GM19238 (cell line): Measurements from ENCODE around the gene NAGPA.
"Not testable (repeated sequence)": the region's sequence is repeated elsewhere in the genome, so short reads cannot be mapped to it uniquely, and the experiment has no call there.

Source experiments
- DNase-seq: peaks from one replicate; pipeline ENCODE4 v3.0.0; 2011; ENCODE audit warnings: low spot score; ENCODE audit not compliant: insufficient read length

The NAGPA gene, protein sequence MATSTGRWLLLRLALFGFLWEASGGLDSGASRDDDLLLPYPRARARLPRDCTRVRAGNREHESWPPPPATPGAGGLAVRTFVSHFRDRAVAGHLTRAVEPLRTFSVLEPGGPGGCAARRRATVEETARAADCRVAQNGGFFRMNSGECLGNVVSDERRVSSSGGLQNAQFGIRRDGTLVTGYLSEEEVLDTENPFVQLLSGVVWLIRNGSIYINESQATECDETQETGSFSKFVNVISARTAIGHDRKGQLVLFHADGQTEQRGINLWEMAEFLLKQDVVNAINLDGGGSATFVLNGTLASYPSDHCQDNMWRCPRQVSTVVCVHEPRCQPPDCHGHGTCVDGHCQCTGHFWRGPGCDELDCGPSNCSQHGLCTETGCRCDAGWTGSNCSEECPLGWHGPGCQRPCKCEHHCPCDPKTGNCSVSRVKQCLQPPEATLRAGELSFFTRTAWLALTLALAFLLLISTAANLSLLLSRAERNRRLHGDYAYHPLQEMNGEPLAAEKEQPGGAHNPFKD

DNA sequence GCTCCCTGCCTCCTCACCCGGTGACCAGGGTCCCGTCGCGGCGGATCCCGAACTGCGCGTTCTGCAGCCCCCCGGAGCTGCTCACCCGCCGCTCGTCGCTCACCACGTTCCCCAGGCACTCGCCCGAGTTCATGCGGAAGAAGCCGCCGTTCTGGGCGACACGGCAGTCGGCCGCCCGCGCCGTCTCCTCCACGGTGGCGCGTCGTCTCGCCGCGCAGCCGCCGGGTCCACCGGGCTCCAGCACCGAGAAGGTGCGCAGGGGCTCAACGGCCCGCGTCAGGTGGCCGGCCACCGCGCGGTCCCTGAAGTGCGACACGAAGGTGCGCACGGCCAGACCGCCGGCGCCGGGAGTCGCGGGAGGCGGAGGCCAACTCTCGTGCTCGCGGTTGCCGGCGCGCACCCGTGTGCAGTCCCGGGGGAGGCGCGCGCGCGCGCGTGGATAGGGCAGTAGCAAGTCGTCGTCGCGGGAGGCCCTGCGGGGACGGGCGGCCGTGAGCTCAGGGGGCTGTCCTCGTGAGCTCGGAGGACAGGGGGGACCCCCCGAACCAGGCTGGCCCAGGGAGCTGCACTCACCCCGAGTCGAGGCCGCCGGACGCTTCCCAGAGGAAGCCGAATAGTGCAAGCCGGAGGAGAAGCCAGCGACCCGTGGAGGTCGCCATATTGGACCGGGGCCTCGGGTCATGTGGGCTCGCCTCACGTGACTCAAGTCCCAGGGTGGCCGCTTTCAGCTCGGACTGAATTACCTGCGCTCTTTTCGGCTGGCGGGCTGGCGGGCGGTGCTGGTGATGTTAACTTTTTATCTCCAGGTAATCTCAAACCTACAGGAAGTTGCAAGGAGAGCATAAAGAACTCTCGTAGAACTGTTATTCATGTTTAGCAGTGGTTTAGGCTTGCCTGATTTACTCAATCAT is at the start of gene NAGPA:
NAGPA (minus strand) TSS at position 680 of the 911 bp plus-strand sequence; CDS start at position 659, 21 bp downstream.
- DNase-seq: peak; percentile 91

DNA sequence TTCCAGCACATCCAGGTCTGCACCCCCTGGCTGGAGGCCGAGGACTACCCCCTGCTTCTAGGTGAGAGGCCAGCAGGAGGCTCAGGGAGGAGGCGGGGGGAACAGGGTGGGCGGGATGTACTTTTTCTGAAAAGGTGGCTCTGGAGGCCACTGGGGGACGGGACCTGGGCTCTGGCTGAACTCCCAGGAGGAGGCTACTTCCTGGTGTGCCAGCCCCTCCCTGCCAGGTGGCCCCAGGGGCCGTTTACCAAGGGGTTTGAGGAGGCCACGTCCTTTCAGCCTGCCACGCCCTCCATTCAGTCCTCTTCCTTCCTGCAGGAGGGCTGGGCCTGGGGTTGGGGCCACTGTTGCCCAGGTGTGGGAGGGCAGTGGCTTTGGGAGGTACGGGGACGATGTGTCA is 47.3 kb upstream of the NAGPA start:
- DNase-seq: not testable (repeated sequence)

DNA sequence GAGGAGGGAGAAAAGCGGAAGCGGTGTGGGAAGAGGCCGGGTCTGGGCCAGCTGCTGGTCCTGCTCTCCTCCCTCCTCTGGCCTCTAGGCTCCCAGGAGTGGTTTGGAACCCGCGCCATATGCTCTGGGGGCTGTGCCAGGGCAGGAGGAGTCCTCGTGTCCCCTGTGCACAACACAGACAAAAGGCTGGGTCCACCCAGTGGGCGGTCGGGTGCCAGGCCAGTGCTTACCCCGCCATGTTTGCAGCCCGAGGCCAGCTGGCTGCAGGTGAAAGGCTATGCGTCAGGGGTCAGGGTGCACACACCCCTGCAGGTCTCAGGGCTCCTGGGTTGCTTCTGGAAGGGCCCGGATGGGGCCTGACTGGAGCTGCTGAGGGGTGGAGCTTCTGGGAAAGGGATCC is 46.7 kb upstream of the NAGPA start:
- DNase-seq: not testable (repeated sequence)

DNA sequence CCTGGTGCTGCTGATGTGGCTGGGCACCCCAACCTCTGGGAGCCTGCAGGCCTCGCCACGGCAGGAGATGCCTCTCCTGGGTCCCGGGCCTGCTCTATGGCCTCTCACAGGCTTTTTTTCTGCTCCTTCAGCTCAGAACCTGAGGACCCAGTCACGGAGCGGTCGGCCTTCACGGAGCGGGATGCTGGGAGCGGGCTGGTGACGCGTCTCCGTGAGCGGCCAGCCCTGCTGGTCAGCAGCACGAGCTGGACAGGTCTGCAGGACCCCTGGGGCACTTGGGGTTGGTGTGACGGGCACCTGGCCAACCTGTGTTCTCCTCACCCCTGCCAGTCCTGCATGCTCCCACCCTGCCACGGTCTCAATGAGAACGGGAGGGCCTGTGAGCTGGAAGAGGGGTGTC is 44.9 kb upstream of the NAGPA start:
- DNase-seq: no peak

DNA sequence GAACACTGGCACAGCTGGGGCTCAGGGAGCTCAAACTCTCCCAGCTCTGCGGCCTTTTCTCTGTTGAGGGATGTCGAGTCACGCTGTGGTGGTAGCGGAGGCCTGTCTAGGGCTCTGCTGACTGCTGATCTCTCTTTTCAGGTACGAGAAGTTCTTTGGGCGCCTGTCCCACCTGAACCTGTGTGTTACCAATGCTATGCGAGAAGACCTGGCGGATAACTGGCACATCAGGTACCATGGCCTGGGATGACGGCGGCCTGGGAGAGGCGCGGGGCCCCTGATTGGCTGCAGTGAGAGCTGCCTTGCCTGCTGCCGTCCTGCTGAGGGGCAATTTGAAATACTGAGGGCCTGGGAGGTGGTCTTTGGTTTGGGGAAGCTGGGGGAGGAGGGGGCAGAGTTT is 43.6 kb upstream of the NAGPA start:
- no peak for DNase-seq

DNA sequence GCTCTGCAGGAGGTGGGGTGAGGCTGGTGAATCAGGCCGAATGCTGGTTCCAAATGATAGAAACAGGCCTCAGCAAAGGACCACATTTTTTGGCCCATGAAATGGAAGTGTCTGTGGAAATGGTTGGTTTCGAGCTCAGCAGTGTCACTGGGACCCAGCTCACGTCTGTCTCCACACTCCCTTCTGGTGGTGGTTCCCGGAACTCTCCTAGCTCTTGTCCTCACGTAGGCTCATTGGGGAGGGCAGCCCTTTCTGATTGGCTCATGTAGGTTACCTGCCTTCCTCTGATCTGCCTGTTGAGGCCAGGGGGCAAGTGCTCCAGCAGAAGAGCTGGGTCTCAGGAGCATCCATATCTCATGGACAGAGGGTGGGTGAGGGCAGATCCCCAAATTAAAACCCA is 41.9 kb upstream of the NAGPA start:
- no peak for DNase-seq

DNA sequence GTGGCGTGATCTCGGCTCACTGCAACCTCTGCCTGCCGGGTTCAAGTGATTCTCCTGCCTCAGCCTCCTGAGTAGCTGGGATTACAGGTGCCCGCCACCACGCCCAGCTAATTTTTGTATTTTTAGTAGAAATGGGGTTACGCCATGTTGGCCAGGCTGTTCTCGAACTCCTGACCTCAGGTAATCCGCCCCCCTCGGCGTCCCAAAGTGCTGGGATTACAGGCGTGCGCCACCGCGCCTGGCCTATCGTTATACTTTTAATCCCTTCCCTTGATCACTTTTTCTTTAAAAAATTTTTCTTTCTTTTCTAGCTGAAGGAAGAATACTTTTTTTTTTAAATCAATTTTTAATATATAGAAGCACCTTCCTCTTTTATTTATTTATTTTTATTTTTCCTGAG is 40.0 kb upstream of the NAGPA start:
- DNase-seq: not testable (repeated sequence)

DNA sequence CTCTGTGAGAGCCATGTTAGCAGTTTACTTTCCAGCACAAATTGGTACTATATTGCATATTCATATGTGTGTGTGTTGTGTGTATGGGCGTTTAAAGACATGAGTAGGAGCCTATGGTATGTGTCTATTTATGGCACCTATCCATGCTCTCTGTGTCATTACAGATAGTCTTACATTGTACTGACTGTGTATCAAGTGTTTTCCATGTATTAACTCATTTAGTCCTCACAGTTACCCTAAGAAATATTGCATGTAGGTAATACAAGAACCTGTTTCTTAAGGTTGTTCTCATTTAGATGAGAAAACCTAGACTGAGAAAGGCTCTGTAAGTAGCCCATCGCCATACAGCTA is 39.5 kb upstream of the NAGPA start:
- no peak for DNase-seq

DNA sequence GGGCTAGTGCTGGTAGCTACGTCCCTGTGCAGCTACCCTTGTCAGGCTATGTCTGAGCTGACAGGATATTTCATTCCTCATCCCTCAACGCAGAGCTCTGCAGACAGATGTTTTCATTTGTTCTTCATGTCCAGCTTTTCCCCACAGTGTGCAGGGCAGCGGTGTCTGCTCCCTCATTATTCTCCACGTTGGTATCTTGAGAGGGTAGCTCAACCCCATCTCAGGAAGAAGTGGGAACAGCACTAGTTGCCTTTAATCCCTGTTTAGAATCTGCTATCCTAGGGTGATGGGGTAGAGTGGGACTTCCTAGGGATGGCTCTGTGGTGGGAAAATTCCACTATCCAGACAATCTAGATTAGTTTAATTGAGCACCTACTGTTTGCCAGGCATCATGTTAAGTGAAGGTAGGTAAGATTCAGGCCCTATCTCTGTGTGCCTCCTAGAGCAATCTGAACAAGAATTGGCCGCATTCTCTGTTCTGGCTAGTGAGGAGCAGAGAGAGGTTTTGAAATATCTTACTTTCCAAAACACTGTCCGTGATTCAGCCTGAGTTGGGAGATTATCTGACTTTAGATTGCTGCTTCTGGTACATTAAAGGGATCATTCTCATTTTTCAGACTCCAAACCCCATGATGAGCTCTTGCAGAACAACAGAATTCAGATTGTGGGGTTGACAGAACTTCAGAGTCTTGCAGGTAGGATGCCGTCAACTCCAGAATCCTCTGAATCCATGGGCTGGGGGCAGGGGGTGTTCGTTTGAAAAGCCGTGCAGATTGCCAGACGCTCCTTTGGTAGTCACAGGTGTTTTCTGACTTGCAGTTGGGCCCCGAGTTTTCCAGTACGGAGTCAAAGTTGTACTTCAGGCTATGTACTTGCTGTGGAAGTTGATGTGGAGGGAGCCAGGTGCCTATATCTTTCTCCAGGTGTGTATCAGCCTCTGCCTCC is 38.9 kb upstream of the NAGPA start:
- no peak for DNase-seq

DNA sequence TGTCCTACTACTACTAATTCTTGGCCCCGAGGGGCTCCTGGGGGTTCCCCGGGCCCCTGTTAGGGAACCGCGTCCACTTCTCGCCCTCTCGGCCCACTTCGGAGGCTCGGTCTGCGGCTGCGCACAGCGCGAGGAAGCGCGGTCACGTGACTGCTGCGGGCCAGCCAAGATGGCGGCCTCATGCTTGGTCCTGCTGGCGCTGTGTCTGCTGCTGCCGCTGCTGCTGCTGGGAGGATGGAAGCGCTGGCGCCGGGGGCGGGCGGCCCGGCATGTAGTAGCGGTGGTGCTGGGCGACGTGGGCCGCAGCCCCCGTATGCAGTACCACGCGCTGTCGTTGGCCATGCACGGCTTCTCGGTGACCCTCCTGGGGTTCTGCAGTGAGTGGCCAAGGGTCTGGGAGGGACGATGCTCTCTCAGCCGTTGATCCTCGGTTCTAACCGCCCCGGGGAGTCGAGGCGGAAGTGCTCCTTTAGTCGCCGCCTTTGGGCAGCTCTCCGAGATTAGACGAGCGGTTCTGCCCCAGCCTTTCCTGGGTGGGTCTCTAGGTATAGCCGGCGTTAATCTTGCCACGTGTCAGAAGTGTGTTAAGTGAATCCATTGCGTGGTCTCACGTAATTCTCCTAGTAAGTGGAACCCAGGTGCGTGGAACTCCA is 38.1 kb upstream of the NAGPA start, which contains the start of gene ALG1:
ALG1 (plus strand) TSS at position 163 of the 653 bp plus-strand sequence; CDS start at position 170, 7 bp downstream.
- peak; percentile 93 for DNase-seq

DNA sequence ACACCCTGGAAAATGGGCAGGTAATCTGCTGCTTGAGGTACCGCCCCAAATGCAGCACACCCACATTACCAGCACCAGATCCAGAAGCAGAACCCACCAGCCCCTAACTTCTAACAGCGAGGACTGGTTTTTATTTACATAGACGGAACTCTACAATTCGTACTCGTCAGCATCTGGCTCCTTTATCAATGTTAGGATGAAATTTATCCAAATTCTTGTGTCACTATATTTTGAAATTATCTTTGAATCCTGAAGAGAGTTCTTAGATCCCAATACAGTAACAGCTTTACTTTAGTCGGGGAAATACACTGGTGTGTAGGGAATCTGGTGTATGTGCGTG is 37.6 kb upstream of the NAGPA start:
- no peak for DNase-seq

DNA sequence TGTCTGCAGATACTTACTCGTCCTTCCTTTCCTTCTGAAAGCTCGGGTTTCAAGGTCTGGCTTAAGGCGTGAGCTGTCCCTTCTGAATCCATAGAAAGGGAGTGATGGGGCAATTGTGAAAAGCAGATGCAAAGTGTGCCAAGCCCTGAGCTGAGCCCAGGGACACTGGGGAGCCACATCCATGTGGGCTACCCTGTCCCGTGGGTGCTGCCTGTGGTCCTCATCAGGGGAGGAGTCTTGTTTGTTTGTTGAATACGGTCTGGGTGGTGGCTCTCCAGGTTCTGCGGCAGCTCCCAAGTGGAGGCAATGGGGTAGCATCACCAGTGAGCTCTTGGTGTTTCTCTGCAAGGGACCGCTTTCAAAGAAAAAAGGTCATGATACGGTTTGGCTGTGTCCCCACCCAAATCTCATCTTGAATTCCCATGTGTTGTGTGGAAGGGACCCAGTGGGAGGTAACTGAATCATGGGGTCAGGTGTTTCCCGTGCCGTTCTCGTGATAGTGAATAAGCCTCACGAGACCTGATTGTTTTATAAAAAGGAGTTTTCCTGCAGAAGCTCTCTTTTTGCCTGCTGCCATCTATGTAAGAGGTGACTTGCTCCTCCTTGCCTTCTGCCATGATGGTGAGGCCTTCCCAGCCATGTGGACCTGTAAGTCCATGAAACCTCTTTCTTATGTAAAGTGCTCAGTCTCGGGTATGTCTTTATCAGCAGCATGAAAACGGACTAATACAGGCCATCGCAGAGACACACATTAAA is 36.9 kb upstream of the NAGPA start:
- DNase-seq: no peak

DNA sequence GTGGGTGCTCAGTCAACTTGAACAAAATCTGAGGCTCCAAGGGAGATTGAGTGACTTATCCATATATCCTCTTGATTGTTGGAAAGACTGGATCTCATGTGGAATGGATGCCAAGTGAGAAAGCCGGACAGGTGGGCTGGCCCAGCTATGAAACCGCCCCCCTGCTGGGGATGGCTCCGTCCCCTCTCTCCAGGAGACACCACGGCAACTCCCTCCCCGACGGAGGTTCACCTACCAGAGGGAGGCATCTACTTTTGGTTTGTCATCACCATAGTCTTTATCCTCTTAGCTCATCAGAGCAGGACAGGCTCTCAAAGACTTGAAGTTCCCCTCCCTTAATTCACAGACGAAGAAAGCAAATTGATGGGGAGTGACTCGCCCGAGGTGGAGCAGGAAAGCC is 36.1 kb upstream of the NAGPA start:
- DNase-seq: no peak

DNA sequence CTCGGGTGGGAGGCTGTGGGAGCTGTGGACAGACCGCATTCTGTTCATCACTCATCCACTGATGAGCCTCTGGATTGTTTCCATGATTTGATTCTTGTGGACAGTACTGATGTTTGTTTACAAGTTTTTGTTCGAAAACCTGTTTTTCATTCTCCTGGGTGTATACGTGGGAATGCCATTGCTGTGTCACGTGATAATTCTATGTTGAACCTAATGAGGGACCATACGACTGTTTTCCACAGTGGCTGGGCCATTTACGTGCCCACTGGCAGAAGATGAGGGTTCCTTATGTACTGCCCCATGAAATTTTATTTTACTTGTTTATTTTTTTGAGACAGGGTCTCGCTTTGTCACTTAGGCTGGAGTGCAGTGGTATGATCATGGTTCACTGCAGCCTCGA is 35.3 kb upstream of the NAGPA start:
- no peak for DNase-seq

DNA sequence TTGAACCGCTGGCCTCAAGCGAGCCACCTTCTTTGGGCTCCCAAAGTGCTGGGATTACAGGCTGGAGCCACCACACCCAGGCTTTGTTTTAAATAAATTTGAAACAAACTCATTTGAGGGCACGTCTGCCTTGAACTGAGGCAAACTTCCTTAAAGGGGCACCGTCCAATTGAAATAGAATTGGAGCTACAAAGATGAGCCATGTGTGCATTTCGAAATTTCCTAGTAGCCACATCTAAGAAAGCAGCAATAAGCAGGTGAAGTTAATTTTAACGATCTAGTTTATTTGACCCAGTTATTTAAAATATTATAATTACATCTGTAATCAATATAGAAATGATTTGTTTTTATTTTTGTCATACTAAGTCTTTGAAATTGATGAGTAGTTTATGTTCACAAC is 32.8 kb upstream of the NAGPA start:
- no peak for DNase-seq

DNA sequence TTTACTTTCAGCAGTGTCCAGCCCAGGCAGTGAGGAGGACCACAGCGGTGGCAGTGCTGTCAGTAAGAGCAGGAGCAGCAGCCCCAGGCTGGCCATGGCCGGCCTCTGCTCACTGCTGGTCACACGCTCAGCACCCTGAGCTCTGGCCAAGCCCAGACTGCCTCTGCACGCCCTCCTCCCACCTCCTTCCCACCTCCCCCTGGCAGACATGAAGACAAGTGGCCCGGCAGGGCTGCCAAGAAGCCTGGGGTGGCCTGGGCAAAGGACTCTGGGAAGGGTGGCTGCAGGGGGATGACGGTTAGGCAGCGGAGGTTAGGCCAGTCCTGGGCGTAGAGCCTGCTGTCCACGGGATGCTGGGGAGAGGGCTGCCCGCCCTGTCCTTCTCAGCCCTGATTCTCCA is 32.1 kb upstream of the NAGPA start, which contains the start of gene C16orf89:
C16orf89 (minus strand) TSS at position 144 of the 400 bp plus-strand sequence; CDS start at position 96, 48 bp downstream.
- no peak for DNase-seq

DNA sequence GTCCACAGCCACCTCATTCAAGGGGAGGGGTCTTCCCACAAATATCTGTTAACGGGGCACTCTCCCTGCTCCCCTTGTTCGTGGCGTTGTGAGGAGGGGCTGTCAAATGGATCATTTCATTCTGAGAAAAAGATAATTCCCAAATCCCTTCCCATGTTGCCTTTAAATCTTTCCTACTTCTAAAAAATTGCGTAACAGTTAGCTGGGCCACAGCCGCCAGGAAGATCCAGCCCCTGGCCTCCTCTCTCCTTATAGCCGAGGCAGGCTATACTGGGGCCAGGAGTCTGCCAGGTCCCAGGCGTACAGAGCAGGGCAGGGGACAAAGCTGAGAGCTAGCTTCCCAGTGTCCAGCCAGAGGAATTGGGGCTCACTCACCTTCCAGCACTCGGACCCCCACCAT is 31.6 kb upstream of the NAGPA start:
- DNase-seq: no peak

DNA sequence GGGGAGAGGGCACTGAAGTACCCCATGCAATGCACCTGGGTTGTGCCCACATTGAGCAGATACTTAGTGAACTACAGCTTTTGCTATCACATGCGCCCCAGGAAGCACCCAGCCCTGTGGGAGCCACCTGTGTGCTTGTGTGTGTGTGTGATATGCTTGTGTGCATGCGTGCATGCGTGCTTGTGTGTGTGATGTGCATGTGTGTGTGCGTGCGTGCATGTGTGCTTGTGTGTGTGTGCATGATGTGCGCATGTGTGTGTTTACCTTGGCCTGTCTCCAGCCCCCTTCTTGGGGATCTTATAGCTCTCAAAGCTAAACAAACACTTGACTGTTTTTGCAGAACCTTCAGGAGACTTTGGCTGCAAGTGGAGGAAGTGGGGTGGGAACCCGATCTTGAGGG is 31.2 kb upstream of the NAGPA start:
- DNase-seq: no peak
